Hippocampal formation (tissue), 2 donors: ENCODE measurements around the gene RNF40.

ENCODE experiments used
- DNase-seq, 2 donors: peaks; one replicate each; lab custom pipeline; 2025; lab: John Stamatoyannopoulos, UW

Gene RNF40

GRCh38 chr16:30740364-30741251 lies 21.5 kb upstream of the RNF40 start:
- DNase-seq: no peak

- no peak for DNase-seq
These were observed 20.6 kb upstream of the RNF40 start for GRCh38 chr16:30741461-30741914.

- DNase-seq: no peak
These were observed 18.4 kb upstream of the RNF40 start for GRCh38 chr16:30743716-30744115.

GRCh38 chr16:30744183-30744582 lies 17.9 kb upstream of the RNF40 start:
- DNase-seq: no peak

GRCh38 chr16:30745082-30745481 lies 17.0 kb upstream of the RNF40 start:
- no peak for DNase-seq

GRCh38 chr16:30746638-30747175 lies 15.4 kb upstream of the RNF40 start:
- DNase-seq: no peak

GRCh38 chr16:30747331-30747730 lies 14.8 kb upstream of the RNF40 start:
- no peak for DNase-seq

- peak; percentile 98 to 99 for DNase-seq
These were observed 14.1 kb upstream of the RNF40 start, which contains the start of gene PHKG2 for GRCh38 chr16:30747799-30748633. TSS of gene PHKG2 (plus strand) at chr16:30748425. CDS start at chr16:30748821, 396 bp downstream.

- DNase-seq: no peak
These were observed 13.3 kb upstream of the RNF40 start for GRCh38 chr16:30748634-30749445.

- no peak for DNase-seq
These were observed 11.9 kb upstream of the RNF40 start for GRCh38 chr16:30750201-30750600.

- DNase-seq: no peak
These were observed 11.2 kb upstream of the RNF40 start for GRCh38 chr16:30750876-30751465.

- DNase-seq: no peak
These were observed 8.5 kb upstream of the RNF40 start for GRCh38 chr16:30753596-30753995.

GRCh38 chr16:30755955-30756780 lies 6.0 kb upstream of the RNF40 start:
- no peak for DNase-seq

GRCh38 chr16:30756781-30757100 lies 5.4 kb upstream of the RNF40 start:
- no peak for DNase-seq

GRCh38 chr16:30757316-30757715 lies 4.8 kb upstream of the RNF40 start:
- DNase-seq: no peak

GRCh38 chr16:30758988-30759491 lies 3.1 kb upstream of the RNF40 start:
- peak in 1 of 2 donors; percentile 8 for DNase-seq

- no peak for DNase-seq
These were observed 2.0 kb upstream of the RNF40 start for GRCh38 chr16:30760001-30760559.

- DNase-seq: no peak
These were observed 1.3 kb upstream of the RNF40 start for GRCh38 chr16:30760577-30761426.

GRCh38 chr16:30761427-30761927 lies 645 bp upstream of the RNF40 start:
- DNase-seq: no peak
